Stimulated activated naive CD8-positive, alpha-beta T cell treated with anti-CD3 and anti-CD28 coated beads, Interleukin-15, Interleukin-2, amounts not matched to agents 100 ng/mL and 50 ng/mL, for 24 hours (primary cell): ENCODE data around the gene KCNJ15.
"Not testable (repeated sequence)": the region's sequence is repeated elsewhere in the genome, so short reads cannot be mapped to it uniquely, and the experiment has no call there.

ENCODE experiments used
- H3K27ac Mint-ChIP-seq: one replicate; pipeline ENCODE4 v1.8.0; 2021; ENCODE audit warnings: mild to moderate bottlenecking, mixed read lengths
- H3K27me3 Mint-ChIP-seq: one replicate; pipeline ENCODE4 v1.8.0; 2021; ENCODE audit warnings: mixed read lengths
- H3K36me3 Mint-ChIP-seq: one replicate; pipeline ENCODE4 v1.8.0; 2021; ENCODE audit warnings: low read depth, mixed read lengths
- H3K4me1 Mint-ChIP-seq: one replicate; pipeline ENCODE4 v1.8.0; 2021; ENCODE audit warnings: low read depth, mixed read lengths
- H3K4me3 Mint-ChIP-seq: one replicate; pipeline ENCODE4 v1.8.0; 2021; ENCODE audit warnings: mild to moderate bottlenecking, mixed read lengths
- H3K9me3 Mint-ChIP-seq: one replicate; pipeline ENCODE4 v1.8.0; 2021; ENCODE audit warnings: mixed read lengths

The KCNJ15 gene

DNA sequence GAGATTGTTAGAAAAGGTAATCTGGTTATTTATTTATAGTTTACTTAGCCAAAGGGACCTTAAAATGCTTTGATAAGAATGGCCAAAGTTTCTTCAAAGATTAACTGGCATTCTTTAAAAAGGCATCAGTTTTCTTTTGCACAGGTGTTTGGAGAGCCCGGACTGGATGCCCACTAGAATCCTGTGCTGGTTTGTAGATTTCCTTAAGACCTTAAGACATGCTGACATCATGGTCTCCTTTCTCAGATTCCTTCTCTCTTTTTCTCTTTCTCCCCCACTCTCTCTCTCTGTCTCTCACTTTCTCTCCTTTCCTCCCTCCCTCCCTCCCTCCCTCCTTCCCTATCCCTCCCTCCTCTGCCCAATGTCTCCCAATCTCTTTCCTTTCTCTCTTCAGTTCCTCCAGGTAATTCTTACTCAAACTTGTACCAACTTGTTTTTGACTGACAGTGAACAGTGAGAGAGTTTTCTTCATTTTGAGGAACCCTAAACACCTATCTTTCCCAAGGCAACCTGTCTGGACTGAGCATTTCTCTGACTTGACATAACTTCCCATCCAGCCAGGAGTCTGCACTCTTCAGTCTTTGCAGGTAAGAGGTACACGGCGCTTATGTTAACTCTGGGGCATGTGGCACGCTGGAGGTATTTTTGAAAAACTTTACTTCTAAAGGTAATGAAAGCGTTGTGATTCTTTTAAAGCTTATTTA lies at the start of gene KCNJ15:
Gene KCNJ15 (plus strand): TSS at position 393 of the 704 bp plus-strand sequence. CDS start 42,271 bp downstream, outside the sequence.
- H3K4me1 Mint-ChIP-seq: no peaks in the 10 kb centered on the region
- H3K36me3 Mint-ChIP-seq: no peaks in the 10 kb centered on the region
- peaks cover 45% of the 10 kb centered on the region for H3K27me3 Mint-ChIP-seq
- H3K27ac Mint-ChIP-seq: no peak within 1 kb of the TSS
- no peaks in the 10 kb centered on the region for H3K9me3 Mint-ChIP-seq
- H3K4me3 Mint-ChIP-seq: no peak within 1 kb of the TSS

DNA sequence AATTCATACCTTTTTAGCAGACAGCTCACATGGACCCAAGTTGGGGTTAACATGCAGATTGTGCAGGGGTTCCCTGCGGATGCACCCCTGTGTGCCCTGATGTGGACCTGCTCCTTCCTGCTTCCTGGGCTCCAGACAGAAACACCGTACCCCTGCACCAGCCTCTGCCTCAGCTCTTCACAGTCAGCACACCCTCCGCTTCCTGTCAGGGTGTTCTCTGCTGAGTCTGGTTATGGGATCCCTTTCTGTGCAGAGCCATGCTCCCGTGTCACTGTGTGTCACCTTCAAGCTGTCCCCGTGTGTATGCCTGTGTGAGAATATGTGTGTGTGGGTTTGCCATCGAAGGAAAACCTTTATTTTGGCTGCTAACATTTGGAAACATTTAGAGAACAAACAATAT lies 48.7 kb upstream of the KCNJ15 start:
- no peaks in the 10 kb centered on the region for H3K9me3 Mint-ChIP-seq
- no peaks in the 10 kb centered on the region for H3K36me3 Mint-ChIP-seq
- H3K27me3 Mint-ChIP-seq: peaks cover 39% of the 10 kb centered on the region
- H3K27ac Mint-ChIP-seq: no peak overlapping the region
- no peak overlapping the region for H3K4me3 Mint-ChIP-seq
- H3K4me1 Mint-ChIP-seq: no peaks in the 10 kb centered on the region

DNA sequence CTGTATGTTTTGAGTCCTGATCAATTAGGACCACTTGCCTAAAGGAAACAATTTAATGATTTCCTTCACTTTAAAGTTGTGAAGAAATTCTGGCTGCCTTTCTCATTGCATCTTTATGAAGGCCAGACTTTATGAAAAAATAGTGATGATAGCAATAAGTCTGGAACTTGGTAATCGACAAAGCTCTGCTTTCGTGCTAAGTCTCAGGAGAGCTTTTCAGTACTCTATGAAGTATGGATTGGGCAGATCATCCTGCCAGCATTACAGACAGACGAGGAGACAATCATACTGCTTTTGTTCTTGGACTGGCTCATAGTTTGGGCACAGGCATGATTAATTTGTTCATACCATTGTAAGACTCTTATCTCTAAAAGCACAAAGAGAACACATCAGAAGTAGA lies 45.5 kb upstream of the KCNJ15 start:
- peaks cover 39% of the 10 kb centered on the region for H3K27me3 Mint-ChIP-seq
- H3K36me3 Mint-ChIP-seq: no peaks in the 10 kb centered on the region
- no peaks in the 10 kb centered on the region for H3K4me1 Mint-ChIP-seq
- H3K27ac Mint-ChIP-seq: no peak overlapping the region
- H3K4me3 Mint-ChIP-seq: no peak overlapping the region
- H3K9me3 Mint-ChIP-seq: no peaks in the 10 kb centered on the region

DNA sequence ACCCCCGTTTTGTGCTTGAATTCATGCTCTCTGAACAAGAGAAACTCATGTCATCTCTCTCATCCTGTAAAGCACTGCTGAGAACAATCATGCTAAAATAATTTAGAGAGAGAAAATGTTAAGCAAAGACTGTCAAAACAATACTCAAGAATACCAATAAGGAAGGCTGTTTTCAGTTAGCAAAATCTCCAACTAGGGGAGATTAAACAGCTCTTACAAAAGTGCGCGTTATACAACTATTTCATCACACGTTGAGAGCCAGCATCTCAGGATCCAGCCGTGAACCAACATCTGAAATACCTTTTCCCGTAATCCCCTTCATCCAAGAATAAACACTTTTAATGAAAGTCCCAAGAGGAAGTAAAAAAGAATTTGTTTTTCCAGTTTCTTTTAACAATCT lies 44.1 kb upstream of the KCNJ15 start:
- H3K27me3 Mint-ChIP-seq: peaks cover 42% of the 10 kb centered on the region
- no peaks in the 10 kb centered on the region for H3K36me3 Mint-ChIP-seq
- H3K4me1 Mint-ChIP-seq: no peaks in the 10 kb centered on the region
- no peaks in the 10 kb centered on the region for H3K9me3 Mint-ChIP-seq
- H3K27ac Mint-ChIP-seq: no peak overlapping the region
- H3K4me3 Mint-ChIP-seq: no peak overlapping the region

DNA sequence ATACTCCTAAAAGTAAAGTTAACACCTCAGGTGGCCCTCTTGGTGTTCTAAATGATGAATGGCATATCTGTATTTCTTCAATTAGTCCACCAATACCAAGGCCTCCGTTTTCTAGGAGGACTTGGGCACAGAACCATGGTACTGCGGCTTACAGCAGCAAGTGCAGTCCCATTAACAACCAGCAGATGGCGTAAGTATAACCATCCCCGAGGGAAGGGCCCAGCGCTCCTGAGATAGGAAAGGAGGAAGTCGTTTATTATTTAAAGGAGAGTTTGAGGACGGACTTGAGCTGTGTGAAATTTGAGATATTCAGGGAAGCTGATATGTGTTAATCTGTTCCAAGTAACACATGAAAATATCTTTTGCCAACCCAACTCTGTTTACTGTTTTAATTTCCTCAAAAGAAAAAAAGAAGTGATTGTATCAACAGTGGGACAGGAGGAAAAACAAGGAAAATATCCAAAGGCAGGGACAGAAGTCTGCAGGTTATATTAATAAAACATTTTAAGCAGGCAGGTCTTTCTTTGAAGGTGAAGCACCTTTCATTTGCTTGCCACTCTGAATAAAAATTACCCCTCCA lies 37.7 kb upstream of the KCNJ15 start:
- Mint-ChIP-seq H3K27me3 (peaks cover 5% of the 10 kb centered on the region), H3K4me3 (no peak overlapping the region), H3K9me3 (peaks cover 21% of the 10 kb centered on the region), H3K36me3 (peaks cover 5% of the 10 kb centered on the region), H3K4me1 (no peaks in the 10 kb centered on the region), H3K27ac (no peak overlapping the region)

DNA sequence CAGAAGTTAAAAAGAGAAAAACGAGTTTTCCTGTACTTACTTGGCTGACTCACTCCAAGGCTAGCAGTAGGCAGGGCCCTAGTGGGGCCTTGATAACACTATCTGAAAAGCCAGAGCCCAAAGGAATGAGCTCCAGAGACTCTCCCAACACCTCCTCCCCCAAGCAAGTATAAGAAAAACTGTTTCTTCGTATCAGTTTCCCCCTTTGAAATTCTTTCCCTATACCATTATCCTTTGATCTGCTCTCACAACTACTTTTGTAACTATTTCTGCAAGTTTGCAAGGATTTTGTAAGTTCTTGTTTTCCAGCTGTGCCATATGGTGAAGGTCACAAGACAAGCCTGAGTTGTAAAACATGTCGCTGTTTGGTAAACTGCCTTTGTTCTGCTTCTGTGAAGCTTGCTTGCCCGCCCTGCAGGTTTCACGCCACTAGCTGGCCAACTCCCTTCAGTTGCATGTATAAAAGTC lies 36.5 kb upstream of the KCNJ15 start:
- Mint-ChIP-seq H3K4me1 (no peaks in the 10 kb centered on the region), H3K4me3 (no peak overlapping the region), H3K27me3 (peaks cover 5% of the 10 kb centered on the region), H3K9me3 (peaks cover 26% of the 10 kb centered on the region), H3K36me3 (peaks cover 5% of the 10 kb centered on the region), H3K27ac (no peak overlapping the region)

DNA sequence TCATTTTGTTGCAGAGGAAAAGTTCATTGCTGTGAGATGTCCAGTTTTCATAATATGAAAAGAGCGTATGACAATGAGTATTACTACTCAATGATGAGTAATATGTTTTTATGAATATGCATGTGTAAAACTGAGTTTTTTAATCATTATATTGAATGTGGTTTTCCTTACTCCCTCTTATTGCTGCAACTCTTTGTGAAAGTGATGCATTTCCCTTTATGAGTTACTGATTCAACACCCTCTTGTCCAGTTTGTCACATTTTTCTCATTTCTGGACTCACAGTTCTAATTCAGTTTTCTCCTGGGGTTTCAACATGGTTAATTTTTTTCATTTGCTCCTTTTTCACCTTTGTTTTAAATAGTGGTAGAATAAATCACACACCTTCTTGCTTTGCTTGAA lies 35.2 kb upstream of the KCNJ15 start:
- peaks cover 5% of the 10 kb centered on the region for H3K36me3 Mint-ChIP-seq
- no peaks in the 10 kb centered on the region for H3K4me1 Mint-ChIP-seq
- H3K4me3 Mint-ChIP-seq: no peak overlapping the region
- H3K27me3 Mint-ChIP-seq: peaks cover 5% of the 10 kb centered on the region
- H3K9me3 Mint-ChIP-seq: peaks cover 29% of the 10 kb centered on the region
- no peak overlapping the region for H3K27ac Mint-ChIP-seq

DNA sequence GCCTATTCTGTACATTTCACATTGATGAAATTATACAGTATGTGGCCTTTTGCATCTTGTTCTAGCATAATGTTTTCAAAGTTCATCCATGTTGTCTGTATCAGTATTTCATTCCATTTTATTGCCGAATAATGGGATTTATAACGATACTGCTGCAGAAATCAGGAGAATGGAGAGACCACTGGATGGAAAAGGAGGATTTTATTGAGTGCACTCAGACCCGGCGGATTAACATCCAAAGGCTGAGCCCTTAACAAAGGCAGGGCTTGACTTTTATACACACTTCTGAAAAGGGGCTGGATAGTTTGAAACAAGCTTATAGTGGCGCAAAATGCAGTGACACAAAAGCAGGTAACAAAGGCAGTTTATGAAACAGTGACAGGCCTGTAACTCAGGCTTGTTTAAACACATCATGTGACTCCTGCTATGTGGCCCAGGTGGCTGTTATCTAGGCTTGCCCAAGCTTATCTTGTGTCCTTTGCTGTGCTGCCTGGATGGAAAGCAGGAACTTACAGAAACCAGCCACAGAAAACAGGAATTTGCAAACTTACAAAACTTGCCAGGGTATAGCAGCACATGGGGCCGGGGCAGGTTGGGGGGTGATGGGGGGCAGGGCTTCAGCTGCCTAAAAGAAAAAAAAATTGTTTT lies 32.8 kb upstream of the KCNJ15 start:
- Mint-ChIP-seq H3K27ac (no peak overlapping the region), H3K4me1 (no peaks in the 10 kb centered on the region), H3K9me3 (peaks cover 41% of the 10 kb centered on the region)

DNA sequence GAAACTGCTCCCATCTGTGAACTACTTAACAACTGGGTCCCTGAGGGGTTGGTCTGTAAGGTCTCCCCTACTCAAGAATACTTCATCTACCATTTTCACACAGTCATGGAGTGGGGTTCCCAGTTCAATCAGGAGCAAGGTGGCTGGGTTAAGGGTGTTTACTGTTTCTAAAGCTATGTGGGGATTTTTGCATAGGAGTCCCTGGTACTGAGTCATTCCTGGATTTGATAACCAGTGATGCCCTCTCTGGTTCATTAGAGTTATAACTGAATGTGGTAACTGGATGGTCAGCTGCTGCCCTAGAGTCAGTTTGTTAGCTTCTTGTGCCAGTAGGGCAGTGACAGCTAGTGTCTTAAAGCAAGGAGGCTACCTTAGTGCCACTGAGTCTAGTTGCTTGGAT lies 29.4 kb upstream of the KCNJ15 start:
- Mint-ChIP-seq H3K27ac (no peak overlapping the region), H3K4me3 (no peak overlapping the region), H3K9me3 (peaks cover 48% of the 10 kb centered on the region), H3K4me1 (no peaks in the 10 kb centered on the region), H3K27me3 (no peaks in the 10 kb centered on the region), H3K36me3 (peaks cover 13% of the 10 kb centered on the region)

More for the DNA sequence above, 32.8 kb upstream of the KCNJ15 start:
- Mint-ChIP-seq H3K4me3 (no peak overlapping the region), H3K27me3 (no peaks in the 10 kb centered on the region), H3K36me3 (peaks cover 10% of the 10 kb centered on the region)

DNA sequence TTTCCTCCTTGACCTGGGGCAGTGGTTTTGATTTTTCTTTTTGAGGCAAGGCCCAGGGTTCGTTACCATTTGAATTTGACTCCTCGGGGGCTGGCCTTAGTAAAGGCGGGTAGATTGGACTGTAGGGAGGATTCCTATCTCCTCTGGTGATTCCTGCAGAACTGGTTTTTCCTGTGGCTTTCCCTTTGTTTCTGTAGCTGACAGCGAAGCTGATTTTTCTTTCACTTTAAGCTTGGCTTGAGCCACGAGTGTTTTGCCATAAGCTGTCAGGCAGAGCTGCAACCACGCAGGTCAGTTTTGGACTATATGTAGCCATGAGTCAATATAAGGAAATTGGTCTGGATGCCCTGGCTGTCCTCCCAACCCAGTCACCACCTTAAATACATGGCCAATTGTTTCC lies 28.7 kb upstream of the KCNJ15 start:
- no peaks in the 10 kb centered on the region for H3K27me3 Mint-ChIP-seq
- H3K4me3 Mint-ChIP-seq: no peak overlapping the region
- H3K4me1 Mint-ChIP-seq: no peaks in the 10 kb centered on the region
- peaks cover 13% of the 10 kb centered on the region for H3K36me3 Mint-ChIP-seq
- H3K9me3 Mint-ChIP-seq: peaks cover 47% of the 10 kb centered on the region
- H3K27ac Mint-ChIP-seq: no peak overlapping the region

DNA sequence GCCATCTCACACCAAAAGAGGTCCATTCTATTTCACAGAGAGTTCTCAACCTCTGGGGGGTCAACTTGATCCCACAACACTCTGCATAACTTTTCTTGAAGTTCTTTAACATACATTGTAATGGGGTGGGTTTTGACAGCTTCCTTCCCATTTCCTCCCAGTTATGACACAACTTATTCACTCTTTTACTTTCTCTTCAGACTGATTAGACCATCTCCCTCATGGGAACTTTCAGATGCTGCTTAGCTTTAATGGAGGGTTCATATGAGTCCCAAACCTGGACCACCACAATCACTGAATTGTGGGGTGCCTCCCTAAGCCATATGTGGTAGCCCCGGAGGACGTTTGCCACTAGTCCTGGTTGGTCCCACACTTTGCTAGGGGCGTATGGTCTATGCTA lies 28.3 kb upstream of the KCNJ15 start:
- Mint-ChIP-seq H3K27me3 (no peaks in the 10 kb centered on the region), H3K4me1 (no peaks in the 10 kb centered on the region), H3K4me3 (no peak overlapping the region), H3K36me3 (peaks cover 13% of the 10 kb centered on the region), H3K27ac (no peak overlapping the region), H3K9me3 (peaks cover 47% of the 10 kb centered on the region)

DNA sequence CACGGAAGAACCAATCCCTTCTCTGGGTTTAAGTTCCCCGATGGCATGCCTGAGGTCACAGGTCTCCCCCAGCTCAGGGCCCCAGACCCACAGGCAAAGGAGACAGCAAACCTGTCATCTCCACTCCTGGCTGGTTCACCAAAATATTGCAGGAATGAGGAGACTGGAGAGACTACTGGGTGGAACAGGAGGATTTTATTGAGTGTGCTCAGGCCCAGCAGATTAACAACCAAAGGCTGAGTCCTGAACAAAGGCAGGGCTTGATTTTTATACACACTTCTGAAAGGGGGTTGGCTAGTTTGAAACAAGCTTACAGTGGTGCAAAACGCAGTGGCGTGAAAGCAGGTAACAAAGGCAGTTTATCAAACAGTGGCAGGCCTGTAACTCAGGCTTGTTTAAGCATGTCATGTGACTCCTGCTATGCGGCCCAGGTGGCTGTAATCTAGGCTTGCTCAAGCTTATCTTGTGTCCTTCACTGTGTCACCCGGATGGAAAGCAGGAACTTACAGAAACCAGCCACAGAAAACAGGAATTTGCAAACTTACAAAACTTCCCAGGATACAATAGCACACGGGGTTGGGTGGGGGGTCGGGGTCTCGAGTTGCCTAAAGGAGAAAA lies 27.4 kb upstream of the KCNJ15 start:
- H3K36me3 Mint-ChIP-seq: peaks cover 8% of the 10 kb centered on the region
- no peak overlapping the region for H3K27ac Mint-ChIP-seq
- H3K27me3 Mint-ChIP-seq: no peaks in the 10 kb centered on the region
- H3K4me3 Mint-ChIP-seq: no peak overlapping the region
- H3K4me1 Mint-ChIP-seq: no peaks in the 10 kb centered on the region
- peaks cover 44% of the 10 kb centered on the region for H3K9me3 Mint-ChIP-seq

DNA sequence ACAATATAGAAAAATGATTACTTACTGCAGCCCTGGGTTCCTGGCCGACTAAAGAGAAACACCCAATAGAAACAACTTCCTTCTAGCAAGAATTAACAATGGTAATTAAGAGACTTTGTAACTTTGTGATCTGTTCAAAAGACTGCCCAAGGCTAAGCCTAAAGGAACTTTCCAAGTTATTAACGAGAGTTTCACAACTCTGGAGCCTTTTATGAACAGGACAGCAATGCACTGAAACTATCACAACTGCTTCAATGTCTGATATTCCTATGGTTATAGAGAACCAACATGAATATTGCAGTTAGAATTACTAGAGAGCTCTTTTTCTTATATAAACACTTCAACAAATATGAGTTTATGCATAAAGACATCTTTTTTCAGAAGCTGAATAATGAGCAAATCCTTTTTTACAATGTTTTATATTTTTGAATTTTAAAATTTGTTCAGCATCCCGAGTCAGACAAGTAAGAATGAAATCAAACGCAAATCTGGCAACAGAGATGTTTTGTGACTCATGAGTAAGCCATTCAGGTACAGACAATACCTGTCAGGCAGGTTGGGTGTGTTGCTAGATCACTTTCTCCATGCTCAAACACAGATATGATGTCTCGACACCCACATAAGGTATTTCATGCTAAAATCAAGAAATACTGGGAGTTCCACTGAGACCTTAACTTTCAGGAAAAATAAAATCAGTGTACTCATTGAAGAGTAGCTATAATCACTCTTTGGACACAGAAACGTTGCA lies 22.2 kb upstream of the KCNJ15 start:
- Mint-ChIP-seq H3K36me3 (peaks cover 4% of the 10 kb centered on the region), H3K27ac (no peak overlapping the region), H3K27me3 (peaks cover 4% of the 10 kb centered on the region), H3K4me1 (no peaks in the 10 kb centered on the region), H3K4me3 (no peak overlapping the region), H3K9me3 (peaks cover 22% of the 10 kb centered on the region)

DNA sequence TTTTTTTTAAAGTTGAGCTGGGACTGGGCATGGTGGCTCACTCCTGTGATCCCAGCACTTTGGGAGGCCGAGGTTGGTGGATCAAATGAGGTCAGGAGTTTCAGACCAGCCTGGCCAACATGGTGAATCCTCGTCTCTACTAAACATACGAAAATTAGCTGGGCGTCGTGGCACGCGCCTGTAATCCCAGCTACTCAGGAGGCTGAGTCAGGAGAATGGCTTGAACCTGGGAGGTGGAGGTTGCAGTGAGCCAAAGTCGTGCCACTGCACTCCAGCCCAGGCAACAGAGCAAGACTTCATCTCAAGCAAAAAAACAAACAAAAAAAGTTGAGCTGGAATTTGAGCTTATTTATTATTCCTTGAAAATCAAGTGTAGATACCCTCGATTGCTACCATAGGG lies 21.5 kb upstream of the KCNJ15 start:
- H3K27me3 Mint-ChIP-seq, H3K36me3 Mint-ChIP-seq, H3K27ac Mint-ChIP-seq, H3K4me1 Mint-ChIP-seq, H3K4me3 Mint-ChIP-seq: not testable (repeated sequence)
- peaks cover 20% of the 10 kb centered on the region for H3K9me3 Mint-ChIP-seq

DNA sequence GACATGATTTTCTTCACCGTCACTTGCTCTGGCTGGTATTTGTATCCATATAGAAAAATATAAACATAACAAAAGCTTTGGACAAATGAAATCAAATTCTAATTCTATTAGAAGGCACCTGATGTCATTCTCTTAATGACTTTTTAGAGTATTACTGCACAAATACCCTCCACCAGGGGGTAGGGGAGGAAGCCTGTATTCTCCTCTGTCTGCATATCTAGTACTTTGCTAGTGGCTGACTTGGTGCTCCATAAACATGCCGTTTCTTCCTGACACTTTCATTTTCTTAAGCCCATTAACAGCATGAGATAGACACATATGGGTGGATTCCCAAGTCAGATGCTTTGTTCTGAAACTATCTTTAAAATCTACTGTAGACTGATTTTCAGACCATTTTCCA lies 20.6 kb upstream of the KCNJ15 start:
- H3K4me1 Mint-ChIP-seq: no peaks in the 10 kb centered on the region
- H3K9me3 Mint-ChIP-seq: peaks cover 14% of the 10 kb centered on the region
- H3K36me3 Mint-ChIP-seq: no peaks in the 10 kb centered on the region
- H3K27ac Mint-ChIP-seq: no peak overlapping the region
- H3K4me3 Mint-ChIP-seq: no peak overlapping the region
- H3K27me3 Mint-ChIP-seq: peaks cover 4% of the 10 kb centered on the region
